HG02938 (cell line): Measurements from ENCODE around the gene NAXD.
A peak's percentile ranks its signal among the peaks of the same experiment; 100 is the strongest.
"Not testable (repeated sequence)": the region's sequence is repeated elsewhere in the genome, so short reads cannot be mapped to it uniquely, and the experiment has no call there.

Source experiments
- ATAC-seq: cut with Tn5 transposase; IDR thresholded peaks from one replicate; pipeline ENCODE4 v1.9.1; 2021; ENCODE audit warnings: mild to moderate bottlenecking, moderate library complexity; ENCODE audit not compliant: unreplicated experiment

NAXD gene

GRCh38 chr13:110593430-110594130 is 21.8 kb upstream of the NAXD start:
- ATAC-seq = peak; percentile 78

GRCh38 chr13:110597041-110597689 is 18.2 kb upstream of the NAXD start:
- no peak for ATAC-seq

DNA sequence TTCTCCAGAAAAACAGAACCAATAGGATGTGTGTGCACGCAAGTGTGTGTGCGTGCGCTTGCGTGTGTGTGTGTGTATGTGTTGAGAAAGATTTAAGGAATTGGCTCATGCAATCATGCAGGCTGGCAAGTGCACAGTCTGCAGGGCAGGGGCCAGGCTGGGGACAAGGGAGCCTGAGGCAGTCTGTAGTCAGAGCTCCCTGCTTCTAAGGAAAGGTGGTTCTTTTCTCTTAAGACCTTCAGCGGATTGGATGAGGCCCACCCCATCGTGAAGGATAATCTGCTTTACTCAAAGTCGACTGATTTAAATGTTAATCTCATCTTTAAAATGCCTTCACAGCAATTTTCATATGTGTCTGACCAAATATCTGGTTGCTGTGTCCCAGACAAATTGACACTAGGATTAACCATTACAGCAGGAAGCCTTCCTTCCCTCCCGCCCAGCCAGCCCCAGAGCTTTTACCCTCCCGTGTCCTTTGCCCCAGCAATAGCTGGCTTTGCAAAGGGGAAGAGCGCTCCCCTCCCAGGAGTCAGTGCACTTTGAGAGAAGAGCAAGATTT is 15.0 kb upstream of the NAXD start:
- ATAC-seq = no peak

DNA sequence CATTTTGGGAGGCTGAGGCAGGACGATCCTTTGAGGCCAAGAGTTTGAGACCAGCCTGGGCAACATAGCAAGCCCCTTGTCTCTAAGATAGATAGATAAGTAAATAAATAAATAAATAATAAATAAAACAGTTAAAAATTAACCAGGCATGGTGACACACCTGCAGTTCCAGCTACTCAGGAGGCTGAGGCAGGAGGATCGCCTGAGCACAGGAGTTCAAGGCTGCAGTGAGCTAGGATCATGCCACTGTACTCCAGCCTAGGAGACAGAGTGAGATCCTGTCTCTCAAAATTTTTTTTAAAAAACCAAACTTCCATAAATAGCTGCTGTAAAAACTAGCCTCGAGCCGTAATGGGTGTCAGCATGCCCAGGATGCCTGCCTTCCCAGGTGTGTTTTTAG is 14.4 kb upstream of the NAXD start:
- ATAC-seq = no peak

- ATAC-seq = no peak
Observed at GRCh38 chr13:110605132-110605531, 10.2 kb upstream of the NAXD start.

GRCh38 chr13:110606281-110606680 is 9.1 kb upstream of the NAXD start:
- ATAC-seq = not testable (repeated sequence)

DNA sequence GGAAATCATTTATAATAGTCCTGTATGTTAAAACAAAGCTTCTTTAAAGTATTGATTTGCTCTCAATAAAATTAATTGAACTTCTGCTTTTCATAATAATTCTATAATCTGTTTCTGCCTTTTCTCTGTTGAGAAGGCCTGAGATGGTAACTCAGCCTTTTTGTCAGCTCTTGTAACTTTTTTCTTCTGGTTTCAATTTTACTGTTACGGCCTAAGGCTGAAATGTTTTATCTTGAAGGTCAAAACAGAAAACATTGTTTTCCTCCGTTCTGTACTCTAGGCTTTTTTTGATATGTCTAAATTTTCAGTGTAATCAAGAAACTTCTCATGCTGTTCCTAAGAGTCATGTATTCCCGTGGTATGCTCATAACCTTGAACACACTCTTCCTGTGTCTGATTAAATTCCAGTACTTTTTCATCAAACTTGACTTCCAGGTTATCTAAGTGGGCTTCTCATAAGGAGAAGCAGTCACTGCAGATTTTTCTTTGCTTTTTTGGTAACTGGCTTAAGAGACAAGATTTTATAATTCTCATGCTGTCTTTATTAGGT is 7.6 kb upstream of the NAXD start:
- no peak for ATAC-seq

GRCh38 chr13:110610955-110611595 is 4.3 kb upstream of the NAXD start:
- ATAC-seq = no peak

- no peak for ATAC-seq
Observed at GRCh38 chr13:110615005-110615321, 382 bp upstream of the NAXD start.

- peak; percentile 33 for ATAC-seq
Observed at GRCh38 chr13:110616103-110617101, 1.1 kb downstream of the NAXD start.

- ATAC-seq = no peak
Observed at GRCh38 chr13:110617321-110618072, 2.2 kb downstream of the NAXD start.

GRCh38 chr13:110618167-110618566 is 2.8 kb downstream of the NAXD start:
- ATAC-seq = no peak

- no peak for ATAC-seq
Observed at GRCh38 chr13:110618780-110619179, 3.4 kb downstream of the NAXD start.

GRCh38 chr13:110620596-110620995 is 5.3 kb downstream of the NAXD start:
- ATAC-seq = no peak

- ATAC-seq = no peak
Observed at GRCh38 chr13:110624766-110625756, 9.7 kb downstream of the NAXD start.

DNA sequence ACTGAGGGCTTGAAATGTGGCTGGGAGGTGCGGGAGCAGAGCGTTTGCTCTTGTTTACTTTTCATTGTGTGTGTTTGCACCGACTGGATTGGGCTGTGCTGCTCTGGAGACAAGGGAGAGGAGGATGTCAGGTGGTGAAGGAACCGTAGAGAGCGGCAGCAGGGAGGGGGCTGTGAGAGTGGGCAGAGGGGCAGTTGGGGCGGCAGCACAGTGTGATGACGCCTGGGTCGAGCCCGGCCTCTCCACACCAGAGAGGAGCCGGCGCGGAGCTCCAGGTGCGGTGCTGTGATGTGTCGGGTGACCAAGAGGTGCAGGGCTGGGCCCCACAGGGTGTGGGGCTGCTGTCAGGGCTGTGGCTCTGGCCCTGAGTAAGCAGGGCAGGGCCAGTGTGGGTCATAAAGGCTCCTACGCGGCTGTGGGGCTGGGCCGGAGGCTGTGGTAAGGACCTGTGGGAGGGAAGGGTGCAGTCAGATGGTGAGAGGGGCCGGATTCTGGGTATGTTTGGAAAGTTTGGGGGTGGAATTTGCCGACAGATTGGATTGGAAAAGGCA is 10.5 kb downstream of the NAXD start:
- ATAC-seq = no peak

GRCh38 chr13:110626521-110626920 is 11.2 kb downstream of the NAXD start:
- no peak for ATAC-seq

GRCh38 chr13:110627351-110627750 is 12.0 kb downstream of the NAXD start:
- ATAC-seq = no peak
